HepG2 (cell line): ENCODE data around the gene NOP58. TPM values are rescaled to one million over a fixed set of nuclear protein-coding genes. Genes with fewer than 3 reads are reported as not detected.

Experiments used
- BHLHE40 ChIP-seq: IDR thresholded peaks from 2 replicates; pipeline ENCODE4 v1.6.1; 2011; ENCODE audit warnings: low read length, improper control_type of control experiment
- LBX2 ChIP-seq: sonication (generic); formaldehyde crosslinking; IDR thresholded peaks from 2 replicates; pipeline ENCODE4 v1.5.0; 2020; ENCODE audit warnings: missing genetic modification reagents, mild to moderate bottlenecking, borderline replicate concordance
- MAX ChIP-seq: IDR thresholded peaks from 2 replicates; pipeline ENCODE4 v1.6.1; 2012; ENCODE audit warnings: inconsistent platforms
- MIER2 ChIP-seq: IDR thresholded peaks from 2 replicates; pipeline ENCODE4 v1.6.1; 2016; ENCODE audit warnings: missing biosample characterization, missing genetic modification reagents
- PCBP2 ChIP-seq: fragments of 200-400 bp; formaldehyde crosslinking; optimal IDR thresholded peaks from 2 replicates; pipeline ENCODE3; 2018; ENCODE audit warnings: low read length, low read depth; ENCODE audit not compliant: poor library complexity, severe bottlenecking
- SMAD9 ChIP-seq: sonication (generic); formaldehyde crosslinking; IDR thresholded peaks from 2 replicates; pipeline ENCODE4 v1.5.1; 2020; ENCODE audit warnings: mild to moderate bottlenecking, missing genetic modification reagents
- SOX6 ChIP-seq, 2 experiments: fragments of 450-650 bp in 1 of 2; sonication (generic) in 1 of 2; formaldehyde crosslinking in 1 of 2; IDR thresholded peaks; 2 replicates each; pipeline versions ENCODE4 v1.4.0 to v1.6.1; 2017 to 2020; ENCODE audit warnings: antibody characterized with exemption in 1 of 2, mild to moderate bottlenecking in 1 of 2, missing genetic modification reagents in 1 of 2
- TCF7 ChIP-seq: sonication (generic); IDR thresholded peaks from 2 replicates; pipeline ENCODE4 v1.6.1; 2016; ENCODE audit warnings: antibody characterized with exemption, low read depth
- U2AF1 ChIP-seq: fragments of 200-400 bp; formaldehyde crosslinking; optimal IDR thresholded peaks from 2 replicates; pipeline ENCODE3; 2017; ENCODE audit warnings: mild to moderate bottlenecking, low read depth, low read length
- ZBTB25 ChIP-seq: IDR thresholded peaks from 2 replicates; pipeline ENCODE4 v1.6.1; 2018; ENCODE audit warnings: missing genetic modification reagents
- ZKSCAN5 ChIP-seq: sonication (generic); formaldehyde crosslinking; IDR thresholded peaks from 2 replicates; pipeline ENCODE4 v1.5.1; 2020; ENCODE audit warnings: mild to moderate bottlenecking, missing genetic modification reagents
- ZNF609 ChIP-seq: sonication (generic); formaldehyde crosslinking; IDR thresholded peaks from 2 replicates; pipeline ENCODE4 v1.4.0; 2020; ENCODE audit warnings: mild to moderate bottlenecking, missing genetic modification reagents, borderline replicate concordance
- ZNF724P ChIP-seq: sonication (generic); formaldehyde crosslinking; IDR thresholded peaks from 2 replicates; pipeline ENCODE4 v1.8.0; 2022; ENCODE audit warnings: missing genetic modification reagents, borderline replicate concordance
- ZNF770 ChIP-seq: sonication (generic); formaldehyde crosslinking; IDR thresholded peaks from 2 replicates; pipeline ENCODE4 v1.5.0; 2020; ENCODE audit warnings: mild to moderate bottlenecking, missing genetic modification reagents
- ZSCAN5A ChIP-seq: sonication (generic); formaldehyde crosslinking; IDR thresholded peaks from 2 replicates; pipeline ENCODE4 v1.8.0; 2022; ENCODE audit warnings: mild to moderate bottlenecking, missing genetic modification reagents, borderline replicate concordance
- polyA plus RNA-seq, 8 experiments: library from polyadenylated mRNA; depleted of rRNA in 3 of 8; stranded (reverse) in 7 of 8; unstranded in 1 of 8; fragments of >200 nt; fragmentation: Illumina TruSeq in 4 of 8; extraction: Trizol in 4 of 8; gene quantifications; 2 replicates each; pipeline versions ENCODE4 v1.2.1 to v1.2.3, GENCODE V29; 2011 to 2016; ENCODE audit warnings: low read depth in 4 of 8, missing spikeins in 1 of 8, mixed read lengths in 1 of 8; ENCODE audit not compliant: insufficient read depth in 1 of 8
- total RNA-seq, 5 experiments: library from RNA; depleted of rRNA; stranded (reverse); fragments of >200 nt; fragmentation: Illumina TruSeq; extraction: Trizol; gene quantifications; 2 replicates each; pipeline ENCODE4 v1.2.3, GENCODE V29; 2016; ENCODE audit warnings: low read depth in 1 of 5

Gene NOP58
- total and polyA plus RNA-seq, 2 of the 13 experiments (the other 11 are each of a cell fraction or from before 2014, with no cell fraction given) = 74.9 to 203 TPM

GRCh38 chr2:202238234-202239197 is 27.0 kb upstream of the NOP58 start, which contains the start of gene SUMO1 (continued):
- TF ChIP-seq ZSCAN5A (CRISPR knock-in tag) (peak; percentile 78; the same call in 1 of the 2 replicates), ZNF609 (0 out of 2 replicates have a peak, but pooled peaks have one; percentile 21), ZBTB25 (CRISPR knock-in tag) (peak; percentile 54), ZNF724P (CRISPR knock-in tag) (no peak), U2AF1 (no peak), SOX6 (IDR thresholded peaks at IDR 0.05) (no peak), SOX6 (CRISPR knock-in tag; IDR thresholded peaks at IDR 0.05) (peak; percentile 68), SMAD9 (peak; percentile 94), BHLHE40 (no peak), PCBP2 (no peak), ZKSCAN5 (CRISPR knock-in tag) (no peak), ZNF770 (no peak), TCF7 (no peak), MAX (peak; percentile 61), MIER2 (CRISPR knock-in tag) (no peak; the same call in 1 of the 2 replicates), LBX2 (CRISPR knock-in tag) (peak; percentile 51; the same call in 1 of the 2 replicates)
